GM23338 (cell line): Measurements from ENCODE around the gene PEPD.

ENCODE experiments used
- CREB1 ChIP-seq: fragments of 250-450 bp; sonication (Bioruptor Pico); IDR thresholded peaks from 2 replicates; pipeline ENCODE4 v1.5.0; 2020; ENCODE audit warnings: low read depth, mild to moderate bottlenecking, moderate library complexity
- EZH2 ChIP-seq: fragments of 200-600 bp; sonication (generic); IDR thresholded peaks from one replicate; pipeline ENCODE4 v1.8.0; 2017; ENCODE audit warnings: antibody characterized with exemption, mild to moderate bottlenecking, low read depth; ENCODE audit not compliant: unreplicated experiment
- EZH2phosphoT487 ChIP-seq: fragments of 200-600 bp; sonication (generic); IDR thresholded peaks from one replicate; pipeline ENCODE4 v1.8.1; 2018; ENCODE audit warnings: antibody characterized with exemption; ENCODE audit not compliant: unreplicated experiment
- JUNB ChIP-seq: IDR thresholded peaks from one replicate; pipeline ENCODE4 v1.6.1; 2016; ENCODE audit warnings: antibody characterized with exemption; ENCODE audit not compliant: unreplicated experiment
- POLR2AphosphoS5 ChIP-seq: IDR thresholded peaks from 2 replicates; pipeline ENCODE4 v1.6.1; 2016; ENCODE audit warnings: antibody characterized with exemption, low read depth
- ZNF114 ChIP-seq: fragments of 250-450 bp; sonication (Bioruptor Pico); IDR thresholded peaks from 2 replicates; pipeline ENCODE4 v1.5.0; 2020; ENCODE audit warnings: mild to moderate bottlenecking, moderate library complexity
- ZNF331 ChIP-seq: fragments of 250-450 bp; sonication (Bioruptor Pico); IDR thresholded peaks from 2 replicates; pipeline ENCODE4 v1.5.0; 2020; ENCODE audit warnings: low read depth, mild to moderate bottlenecking, moderate library complexity
- ZNF462 ChIP-seq: fragments of 250-450 bp; sonication (Bioruptor Pico); IDR thresholded peaks from 2 replicates; pipeline ENCODE4 v1.5.0; 2020; ENCODE audit warnings: mild to moderate bottlenecking, moderate library complexity
- TF ChIP-seq, protein P1 (sequence below), 2 experiments: fragments of 200-600 bp in 1 of 2; sonication (generic) in 1 of 2; conservative IDR thresholded peaks; 2 replicates each; pipeline versions ENCODE4 v1.5.1 to v1.6.1; 2016 to 2017; ENCODE audit warnings: antibody characterized with exemption in 2 of 2, low read depth in 2 of 2, mild to moderate bottlenecking in 2 of 2, moderate library complexity in 1 of 2
- TF ChIP-seq, protein P2 (sequence below): IDR thresholded peaks from one replicate; pipeline ENCODE4 v1.6.1; 2018; ENCODE audit warnings: antibody characterized with exemption; ENCODE audit not compliant: unreplicated experiment

DNA sequence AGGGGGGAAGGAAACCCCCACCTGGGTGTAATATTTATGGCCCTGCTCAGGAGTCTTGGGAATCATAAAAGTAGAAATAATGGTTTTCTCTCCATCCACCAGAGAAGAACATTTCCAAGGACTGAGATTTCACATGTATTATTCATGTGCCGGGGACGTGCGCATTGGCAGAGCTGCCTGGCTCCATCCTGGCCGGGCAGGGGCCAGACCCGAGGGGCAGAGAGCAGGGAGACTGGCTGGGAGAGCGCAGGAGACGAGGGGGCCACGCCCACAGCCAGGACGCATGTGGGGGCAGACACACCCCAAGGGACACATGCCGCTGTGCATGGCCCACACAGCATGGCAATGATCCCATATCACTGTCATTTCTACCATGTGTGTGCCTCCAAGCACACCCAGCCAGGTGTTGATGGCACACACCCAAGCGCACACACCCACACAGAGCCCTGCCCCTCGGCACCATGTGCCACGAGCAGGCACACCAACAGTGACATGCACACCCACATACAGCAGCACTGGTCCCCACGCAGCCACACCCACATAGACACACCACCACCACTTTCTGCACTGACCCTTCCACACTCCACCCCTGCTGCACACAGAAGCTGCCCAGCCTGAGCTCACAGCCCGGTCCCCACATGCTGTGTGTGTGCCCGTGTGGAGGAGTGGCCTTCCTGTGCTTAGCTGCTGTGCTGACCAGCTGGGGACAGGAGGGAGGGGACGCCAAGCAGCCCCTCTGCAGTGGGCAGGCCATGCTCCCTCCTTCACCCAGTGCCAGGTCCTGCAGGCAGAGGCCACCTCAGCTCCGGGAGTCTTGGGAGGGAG is 108.8 kb downstream of the PEPD start:
- TF ChIP-seq, protein P1, sequence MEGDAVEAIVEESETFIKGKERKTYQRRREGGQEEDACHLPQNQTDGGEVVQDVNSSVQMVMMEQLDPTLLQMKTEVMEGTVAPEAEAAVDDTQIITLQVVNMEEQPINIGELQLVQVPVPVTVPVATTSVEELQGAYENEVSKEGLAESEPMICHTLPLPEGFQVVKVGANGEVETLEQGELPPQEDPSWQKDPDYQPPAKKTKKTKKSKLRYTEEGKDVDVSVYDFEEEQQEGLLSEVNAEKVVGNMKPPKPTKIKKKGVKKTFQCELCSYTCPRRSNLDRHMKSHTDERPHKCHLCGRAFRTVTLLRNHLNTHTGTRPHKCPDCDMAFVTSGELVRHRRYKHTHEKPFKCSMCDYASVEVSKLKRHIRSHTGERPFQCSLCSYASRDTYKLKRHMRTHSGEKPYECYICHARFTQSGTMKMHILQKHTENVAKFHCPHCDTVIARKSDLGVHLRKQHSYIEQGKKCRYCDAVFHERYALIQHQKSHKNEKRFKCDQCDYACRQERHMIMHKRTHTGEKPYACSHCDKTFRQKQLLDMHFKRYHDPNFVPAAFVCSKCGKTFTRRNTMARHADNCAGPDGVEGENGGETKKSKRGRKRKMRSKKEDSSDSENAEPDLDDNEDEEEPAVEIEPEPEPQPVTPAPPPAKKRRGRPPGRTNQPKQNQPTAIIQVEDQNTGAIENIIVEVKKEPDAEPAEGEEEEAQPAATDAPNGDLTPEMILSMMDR (conservative IDR thresholded peaks at IDR 0.05; ENCODE audit: low read depth in 2 of 2), result no peak
- TF ChIP-seq POLR2AphosphoS5, result no peak
- TF ChIP-seq EZH2, result no peak
- TF ChIP-seq, protein P2, sequence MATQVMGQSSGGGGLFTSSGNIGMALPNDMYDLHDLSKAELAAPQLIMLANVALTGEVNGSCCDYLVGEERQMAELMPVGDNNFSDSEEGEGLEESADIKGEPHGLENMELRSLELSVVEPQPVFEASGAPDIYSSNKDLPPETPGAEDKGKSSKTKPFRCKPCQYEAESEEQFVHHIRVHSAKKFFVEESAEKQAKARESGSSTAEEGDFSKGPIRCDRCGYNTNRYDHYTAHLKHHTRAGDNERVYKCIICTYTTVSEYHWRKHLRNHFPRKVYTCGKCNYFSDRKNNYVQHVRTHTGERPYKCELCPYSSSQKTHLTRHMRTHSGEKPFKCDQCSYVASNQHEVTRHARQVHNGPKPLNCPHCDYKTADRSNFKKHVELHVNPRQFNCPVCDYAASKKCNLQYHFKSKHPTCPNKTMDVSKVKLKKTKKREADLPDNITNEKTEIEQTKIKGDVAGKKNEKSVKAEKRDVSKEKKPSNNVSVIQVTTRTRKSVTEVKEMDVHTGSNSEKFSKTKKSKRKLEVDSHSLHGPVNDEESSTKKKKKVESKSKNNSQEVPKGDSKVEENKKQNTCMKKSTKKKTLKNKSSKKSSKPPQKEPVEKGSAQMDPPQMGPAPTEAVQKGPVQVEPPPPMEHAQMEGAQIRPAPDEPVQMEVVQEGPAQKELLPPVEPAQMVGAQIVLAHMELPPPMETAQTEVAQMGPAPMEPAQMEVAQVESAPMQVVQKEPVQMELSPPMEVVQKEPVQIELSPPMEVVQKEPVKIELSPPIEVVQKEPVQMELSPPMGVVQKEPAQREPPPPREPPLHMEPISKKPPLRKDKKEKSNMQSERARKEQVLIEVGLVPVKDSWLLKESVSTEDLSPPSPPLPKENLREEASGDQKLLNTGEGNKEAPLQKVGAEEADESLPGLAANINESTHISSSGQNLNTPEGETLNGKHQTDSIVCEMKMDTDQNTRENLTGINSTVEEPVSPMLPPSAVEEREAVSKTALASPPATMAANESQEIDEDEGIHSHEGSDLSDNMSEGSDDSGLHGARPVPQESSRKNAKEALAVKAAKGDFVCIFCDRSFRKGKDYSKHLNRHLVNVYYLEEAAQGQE, result no peak
- TF ChIP-seq ZNF331 (CRISPR knock-in tag), result no peak
- no peak for TF ChIP-seq JUNB
- TF ChIP-seq CREB1 (CRISPR knock-in tag), result no peak
- no peak for TF ChIP-seq ZNF462
- TF ChIP-seq EZH2phosphoT487, result no peak
- no peak for TF ChIP-seq ZNF114 (CRISPR knock-in tag)
